NT2/D1 (cell line): ENCODE measurements around the gene TMEM62.

Experiments used
- YY1 ChIP-seq: IDR thresholded peaks from 2 replicates; pipeline ENCODE4 v1.6.1; 2011; ENCODE audit not compliant: insufficient read length, insufficient read depth
- ZNF274 ChIP-seq: IDR thresholded peaks from 2 replicates; pipeline ENCODE4 v1.6.1; 2011; ENCODE audit warnings: mild to moderate bottlenecking, low read depth, low read length

DNA sequence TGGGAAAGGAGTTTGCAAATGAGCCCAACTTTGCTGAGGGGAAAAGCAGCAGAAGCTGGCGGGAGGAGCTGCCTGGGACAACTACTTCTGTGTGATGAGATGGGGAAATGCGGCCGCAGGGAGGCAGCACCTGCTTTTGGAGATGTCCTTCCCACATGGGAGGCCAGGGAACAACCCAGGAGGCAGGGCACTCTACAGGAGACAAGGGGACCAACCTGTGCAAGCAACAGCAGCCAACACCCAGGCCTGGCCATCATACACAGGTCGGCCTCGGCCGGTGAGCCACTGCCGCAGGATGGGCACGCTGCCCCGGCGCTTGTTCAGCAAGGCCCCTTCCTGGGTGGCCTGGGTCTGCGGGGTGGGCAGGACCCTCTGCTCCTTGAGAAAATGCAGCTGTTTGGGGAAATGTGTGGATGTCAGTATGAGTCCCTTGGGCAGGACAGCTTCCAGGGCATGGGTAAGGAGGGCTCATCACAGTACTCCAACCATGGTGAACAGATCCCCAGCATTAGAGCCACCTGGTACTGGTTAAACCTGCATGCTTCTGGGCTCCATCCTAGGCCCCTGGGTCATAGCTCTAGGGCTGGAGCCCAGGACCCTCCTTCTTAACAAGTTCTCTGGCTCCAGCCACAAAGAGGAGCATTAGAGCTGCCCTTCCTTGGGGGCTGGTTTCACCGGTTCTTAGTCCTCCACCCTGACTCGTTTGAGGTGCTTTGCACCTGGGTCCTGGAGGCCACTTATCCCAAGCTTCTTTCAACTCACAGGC is 75.9 kb downstream of the TMEM62 start:
- TF ChIP-seq YY1 (no peak), ZNF274 (no peak)
